ENCODE data around the gene CEP104.

The CEP104 gene

GRCh38 chr1:3772027-3772714 lies 84.8 kb downstream of the CEP104 start:
- peak overlapping the region; percentile 50 for H3K4me3 ChIP-seq (replicated peaks; ENCODE audit: low read depth, low read length)
- TF ChIP-seq CTCF (IDR thresholded peaks at IDR 0.05; ENCODE audit: low read depth, low read length, missing control alignments), result no peak
- no peak for DNase-seq (ENCODE audit: extremely low read depth, low read depth)

DNA sequence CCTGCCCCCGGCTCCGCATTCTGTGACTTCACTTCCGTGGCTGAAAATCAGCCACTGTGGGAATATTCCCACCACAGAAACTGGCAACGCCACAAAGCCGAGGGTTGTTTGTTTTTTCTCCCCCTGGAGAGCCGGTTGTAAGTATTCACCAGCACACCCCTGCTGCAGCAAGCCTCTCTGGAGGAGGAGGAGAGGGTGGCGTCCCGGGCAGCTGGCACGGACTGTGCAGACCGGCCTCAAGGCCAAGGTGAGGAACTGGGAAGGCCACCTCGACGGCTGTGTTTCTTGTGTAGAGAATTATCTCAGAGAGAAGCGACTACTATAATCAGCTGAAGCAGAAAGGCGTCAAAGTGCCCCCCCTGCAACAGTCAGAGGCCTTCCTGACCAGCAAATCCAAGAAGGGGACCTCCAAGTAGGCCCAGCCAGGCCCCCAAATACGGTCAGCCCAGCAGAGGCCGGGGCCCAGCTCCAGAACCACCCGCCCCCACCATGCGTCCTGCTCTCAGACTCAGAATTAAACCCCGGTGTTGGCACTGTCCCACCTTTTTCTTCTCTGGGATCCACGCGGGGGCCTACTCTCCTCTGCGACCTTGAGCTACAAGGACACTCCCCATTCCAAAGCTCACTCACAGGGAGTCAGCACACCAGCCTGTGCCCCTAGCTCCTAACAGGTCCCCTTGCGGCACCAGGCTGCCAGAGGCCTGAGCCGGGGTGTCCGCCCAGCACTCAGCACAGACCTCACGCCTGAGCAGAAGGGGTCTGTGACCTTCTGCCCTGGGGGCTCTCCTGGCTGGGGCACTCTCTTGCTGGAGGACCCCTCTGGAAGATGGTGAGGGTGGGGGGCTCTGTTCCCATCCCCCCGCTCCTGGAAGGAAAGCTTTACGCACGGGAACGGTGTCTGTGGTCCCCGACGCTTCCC lies 85.6 kb downstream of the CEP104 start:
- TF ChIP-seq CTCF (IDR thresholded peaks at IDR 0.05; ENCODE audit: low read depth, low read length, missing control alignments), result no peak
- no peak for DNase-seq (ENCODE audit: extremely low read depth, low read depth)
- H3K4me3 ChIP-seq (replicated peaks; ENCODE audit: low read depth, low read length), result peak overlapping the region; percentile 50

DNA sequence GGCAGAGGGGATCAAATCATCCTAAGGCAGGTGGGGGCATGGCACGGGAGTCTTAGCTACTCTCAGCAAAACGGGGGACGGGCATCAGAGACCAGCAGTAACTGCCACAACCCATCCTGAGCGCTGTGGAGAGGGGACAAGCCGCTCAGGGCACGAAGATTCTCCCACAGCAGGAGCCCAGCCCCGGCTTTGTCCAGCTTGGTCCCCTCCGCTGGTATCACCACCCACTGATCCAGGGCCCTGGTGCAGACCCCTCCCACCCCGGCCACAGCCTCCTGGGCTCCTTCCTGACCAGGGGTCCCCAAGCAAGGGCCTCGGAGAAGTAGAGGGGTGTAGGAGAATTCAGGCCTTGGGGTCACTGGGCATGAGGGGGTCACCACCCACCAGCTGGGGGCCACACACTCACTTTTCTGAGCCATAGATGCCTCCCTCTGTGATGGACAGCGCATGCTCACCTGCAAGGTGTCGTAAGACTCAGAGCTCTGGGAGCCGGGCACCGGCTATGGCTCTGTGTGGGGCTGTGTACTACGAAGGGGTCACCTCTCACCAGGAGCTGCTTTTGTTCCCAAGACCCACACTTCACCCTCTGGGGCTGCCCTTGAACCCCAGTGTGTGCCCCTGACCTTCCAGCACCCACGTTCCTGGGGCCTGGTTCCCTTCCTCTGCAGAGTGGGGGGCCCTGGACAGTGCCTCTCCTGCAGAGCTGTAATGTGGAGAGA lies 86.8 kb downstream of the CEP104 start:
- no peak for TF ChIP-seq CTCF (IDR thresholded peaks at IDR 0.05; ENCODE audit: low read depth, low read length, missing control alignments)
- no peak for DNase-seq (ENCODE audit: extremely low read depth, low read depth)
- no peak overlapping the region for H3K4me3 ChIP-seq (replicated peaks; ENCODE audit: low read depth, low read length)

- no peak for TF ChIP-seq CTCF (IDR thresholded peaks at IDR 0.05; ENCODE audit: low read depth, low read length, missing control alignments)
Observed at GRCh38 chr1:3768811-3769390, 88.1 kb downstream of the CEP104 start.

DNA sequence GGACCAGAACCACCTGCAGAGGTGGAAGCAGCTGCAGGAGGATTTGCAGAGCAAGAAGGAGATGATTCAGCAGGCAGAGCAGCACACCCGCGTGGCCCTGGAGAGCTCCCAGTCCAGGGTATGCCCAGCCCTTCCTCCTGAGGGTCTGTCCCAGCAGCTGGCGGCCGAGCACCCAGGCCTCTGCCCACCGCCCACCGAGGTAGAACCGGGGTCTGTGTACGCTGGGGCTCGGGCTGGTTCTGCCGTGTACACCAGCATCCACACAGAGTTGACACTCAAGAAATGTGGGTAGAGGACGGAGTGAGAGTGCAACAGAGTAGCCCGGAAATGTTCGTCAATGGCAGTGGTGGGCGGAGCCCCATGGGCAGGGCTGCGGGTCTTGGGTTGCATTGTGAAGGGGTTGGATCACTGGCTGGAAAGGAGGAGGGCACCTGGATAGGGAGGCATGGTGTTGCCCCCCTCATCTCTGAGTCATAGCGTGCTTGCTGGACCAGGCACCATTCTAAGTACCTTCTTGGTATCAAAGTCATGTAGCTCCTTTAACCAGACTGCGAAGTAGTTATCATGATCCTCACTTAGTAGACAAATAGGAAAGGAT lies 89.6 kb downstream of the CEP104 start:
- DNase-seq (ENCODE audit: extremely low read depth, low read depth), result no peak
- TF ChIP-seq CTCF (IDR thresholded peaks at IDR 0.05; ENCODE audit: low read depth, low read length, missing control alignments), result no peak
- no peak overlapping the region for H3K4me3 ChIP-seq (replicated peaks; ENCODE audit: low read depth, low read length)

More at GRCh38 chr1:3768811-3769390, 88.1 kb downstream of the CEP104 start:
- DNase-seq (ENCODE audit: extremely low read depth, low read depth), result no peak
- H3K4me3 ChIP-seq (replicated peaks; ENCODE audit: low read depth, low read length), result no peak overlapping the region
